ENCODE measurements around the gene PHRF1. TPM values are rescaled to one million over a fixed set of nuclear protein-coding genes. Genes with fewer than 3 reads are reported as not detected.

PHRF1 gene, protein sequence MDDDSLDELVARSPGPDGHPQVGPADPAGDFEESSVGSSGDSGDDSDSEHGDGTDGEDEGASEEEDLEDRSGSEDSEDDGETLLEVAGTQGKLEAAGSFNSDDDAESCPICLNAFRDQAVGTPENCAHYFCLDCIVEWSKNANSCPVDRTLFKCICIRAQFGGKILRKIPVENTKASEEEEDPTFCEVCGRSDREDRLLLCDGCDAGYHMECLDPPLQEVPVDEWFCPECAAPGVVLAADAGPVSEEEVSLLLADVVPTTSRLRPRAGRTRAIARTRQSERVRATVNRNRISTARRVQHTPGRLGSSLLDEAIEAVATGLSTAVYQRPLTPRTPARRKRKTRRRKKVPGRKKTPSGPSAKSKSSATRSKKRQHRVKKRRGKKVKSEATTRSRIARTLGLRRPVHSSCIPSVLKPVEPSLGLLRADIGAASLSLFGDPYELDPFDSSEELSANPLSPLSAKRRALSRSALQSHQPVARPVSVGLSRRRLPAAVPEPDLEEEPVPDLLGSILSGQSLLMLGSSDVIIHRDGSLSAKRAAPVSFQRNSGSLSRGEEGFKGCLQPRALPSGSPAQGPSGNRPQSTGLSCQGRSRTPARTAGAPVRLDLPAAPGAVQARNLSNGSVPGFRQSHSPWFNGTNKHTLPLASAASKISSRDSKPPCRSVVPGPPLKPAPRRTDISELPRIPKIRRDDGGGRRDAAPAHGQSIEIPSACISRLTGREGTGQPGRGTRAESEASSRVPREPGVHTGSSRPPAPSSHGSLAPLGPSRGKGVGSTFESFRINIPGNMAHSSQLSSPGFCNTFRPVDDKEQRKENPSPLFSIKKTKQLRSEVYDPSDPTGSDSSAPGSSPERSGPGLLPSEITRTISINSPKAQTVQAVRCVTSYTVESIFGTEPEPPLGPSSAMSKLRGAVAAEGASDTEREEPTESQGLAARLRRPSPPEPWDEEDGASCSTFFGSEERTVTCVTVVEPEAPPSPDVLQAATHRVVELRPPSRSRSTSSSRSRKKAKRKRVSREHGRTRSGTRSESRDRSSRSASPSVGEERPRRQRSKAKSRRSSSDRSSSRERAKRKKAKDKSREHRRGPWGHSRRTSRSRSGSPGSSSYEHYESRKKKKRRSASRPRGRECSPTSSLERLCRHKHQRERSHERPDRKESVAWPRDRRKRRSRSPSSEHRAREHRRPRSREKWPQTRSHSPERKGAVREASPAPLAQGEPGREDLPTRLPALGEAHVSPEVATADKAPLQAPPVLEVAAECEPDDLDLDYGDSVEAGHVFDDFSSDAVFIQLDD (N-terminal part only)
- 15.4 TPM for polyA plus RNA-seq

- peaks cover 20 to 30% (median 23%) of the 10 kb centered on the region in 3 donors for H3K4me1 Mint-ChIP-seq
- H3K4me3 Mint-ChIP-seq = peak within 1 kb of the TSS; percentile 94 to 99 (median 97)
- H3K9me3 Mint-ChIP-seq = peaks cover 0 to 2% (median 0%) of the 10 kb centered on the region in 3 donors
These were observed at the start of gene PHRF1 for GRCh38 chr11:575996-576768. PHRF1 (plus strand) TSS chr11:576470; CDS start chr11:581513, 5,043 bp downstream.

DNA sequence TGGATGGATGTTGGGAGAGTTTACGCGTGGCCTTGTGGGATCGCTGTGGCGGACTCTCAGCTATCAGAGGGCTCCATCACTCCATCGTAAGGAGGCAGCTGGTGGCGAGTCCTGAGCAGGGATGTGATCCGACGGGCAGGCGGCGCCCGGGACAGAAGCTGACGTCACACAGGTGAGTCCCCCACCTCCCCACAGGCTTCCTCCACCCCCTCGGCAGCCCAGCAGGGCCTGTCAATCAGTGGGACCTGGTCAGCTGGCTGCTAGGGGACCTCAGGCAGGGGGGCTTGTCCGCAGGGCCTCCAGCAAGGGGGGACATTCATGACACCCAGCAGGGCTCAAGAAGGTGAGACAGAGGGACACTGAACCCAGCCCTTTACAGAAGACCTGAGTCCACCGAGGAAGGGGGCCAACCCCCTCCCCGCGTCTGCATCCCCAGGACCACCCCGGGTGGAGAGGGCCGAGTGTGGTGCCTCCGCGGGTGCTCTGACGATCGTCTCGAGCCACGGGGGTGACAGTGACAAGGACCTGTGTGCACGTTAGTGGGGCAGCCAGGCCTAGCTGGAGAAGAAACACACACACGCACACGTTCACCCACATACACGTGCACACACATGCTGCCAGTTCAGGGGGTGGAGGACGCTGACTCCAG, 48.0 kb upstream of the PHRF1 start:
- Mint-ChIP-seq H3K36me3 (peaks cover 2% of the 10 kb centered on the region), H3K4me3 (no peak overlapping the region), H3K4me1 (peaks cover 0 to 2% (median 0%) of the 10 kb centered on the region in 3 donors), H3K27ac (peak overlapping the region in 1 of 3 donors; percentile 42), H3K27me3 (no peaks in the 10 kb centered on the region), H3K9me3 (no peaks in the 10 kb centered on the region)

More at GRCh38 chr11:575996-576768, at the start of gene PHRF1:
- peak within 1 kb of the TSS; percentile 92 to 99 (median 99) for H3K27ac Mint-ChIP-seq
- no peaks in the 10 kb centered on the region for H3K36me3 Mint-ChIP-seq
- H3K27me3 Mint-ChIP-seq = peaks cover 13% of the 10 kb centered on the region

DNA sequence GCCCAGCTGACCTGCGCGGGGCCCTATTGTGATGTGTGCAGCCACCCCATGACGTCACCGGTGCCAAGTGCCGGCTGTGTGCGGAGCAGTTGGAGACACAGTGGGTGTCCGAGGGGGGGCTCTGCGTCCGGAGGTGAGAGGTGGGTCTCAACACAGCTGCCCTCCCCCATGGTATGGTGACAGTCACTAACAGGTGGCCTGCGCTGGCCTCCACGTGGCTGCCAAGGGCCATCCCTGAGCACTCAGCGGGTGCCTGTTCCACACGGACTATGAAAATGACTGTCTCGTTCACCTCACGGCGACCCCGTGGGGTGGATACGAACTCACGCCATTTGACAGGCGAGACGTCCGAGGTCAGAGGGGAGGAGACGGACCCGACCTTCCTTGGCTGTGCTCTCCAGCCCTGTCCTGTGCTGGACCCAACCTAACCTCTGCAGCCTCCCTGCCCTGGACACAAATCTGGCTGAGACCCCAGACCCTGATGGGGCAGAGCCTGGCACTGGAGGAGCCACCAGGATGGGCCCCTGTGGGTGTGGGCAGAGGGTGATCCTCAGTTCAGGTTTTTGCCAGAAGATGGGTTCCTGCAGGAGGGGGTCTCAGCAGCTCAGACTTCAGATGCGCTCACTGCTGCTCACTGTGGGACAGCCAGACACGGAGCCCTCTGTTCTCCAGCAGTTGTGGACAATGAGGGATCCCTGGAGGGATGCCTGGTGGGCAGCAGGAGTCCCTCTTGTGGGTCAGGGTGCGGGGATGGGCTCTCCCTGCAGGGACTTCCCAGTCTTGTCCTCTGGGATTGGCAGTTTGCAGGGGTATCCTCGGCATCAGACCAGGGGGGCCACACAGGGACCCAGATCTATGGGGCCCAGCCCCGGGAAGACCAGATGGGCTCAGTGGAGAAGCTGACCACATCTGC, 47.2 kb upstream of the PHRF1 start:
- Mint-ChIP-seq H3K27ac (peak overlapping the region in 1 of 3 donors; percentile 42), H3K27me3 (no peaks in the 10 kb centered on the region), H3K4me3 (peak overlapping the region in 1 of 4 donors; percentile 32), H3K36me3 (peaks cover 2% of the 10 kb centered on the region), H3K4me1 (peaks cover 0 to 2% (median 0%) of the 10 kb centered on the region in 3 donors), H3K9me3 (no peaks in the 10 kb centered on the region)

GRCh38 chr11:529728-530411, 46.4 kb upstream of the PHRF1 start:
- H3K4me1 Mint-ChIP-seq = peaks cover 0 to 2% (median 0%) of the 10 kb centered on the region in 3 donors
- no peaks in the 10 kb centered on the region for H3K9me3 Mint-ChIP-seq
- H3K36me3 Mint-ChIP-seq = peaks cover 2% of the 10 kb centered on the region
- H3K27ac Mint-ChIP-seq = peak overlapping the region in 1 of 3 donors; percentile 18
- no peaks in the 10 kb centered on the region for H3K27me3 Mint-ChIP-seq
- no peak overlapping the region for H3K4me3 Mint-ChIP-seq

- H3K4me3 Mint-ChIP-seq = peak overlapping the region in 2 of 4 donors; percentile 28 to 70
- H3K27ac Mint-ChIP-seq = peak overlapping the region in 1 of 3 donors; percentile 80
- no peaks in the 10 kb centered on the region for H3K9me3 Mint-ChIP-seq
These were observed 45.1 kb upstream of the PHRF1 start for GRCh38 chr11:530960-531831.

GRCh38 chr11:531919-532526, 44.2 kb upstream of the PHRF1 start:
- Mint-ChIP-seq H3K27me3 (no peaks in the 10 kb centered on the region), H3K36me3 (peaks cover 2% of the 10 kb centered on the region), H3K27ac (peak overlapping the region in 1 of 3 donors; percentile 80), H3K9me3 (no peaks in the 10 kb centered on the region), H3K4me1 (peaks cover 0 to 5% (median 2%) of the 10 kb centered on the region in 3 donors), H3K4me3 (peak overlapping the region in 2 of 4 donors; percentile 28 to 70)

More at GRCh38 chr11:530960-531831, 45.1 kb upstream of the PHRF1 start:
- H3K4me1 Mint-ChIP-seq = peaks cover 0 to 3% (median 2%) of the 10 kb centered on the region in 3 donors
- H3K36me3 Mint-ChIP-seq = peaks cover 2% of the 10 kb centered on the region
- no peaks in the 10 kb centered on the region for H3K27me3 Mint-ChIP-seq

DNA sequence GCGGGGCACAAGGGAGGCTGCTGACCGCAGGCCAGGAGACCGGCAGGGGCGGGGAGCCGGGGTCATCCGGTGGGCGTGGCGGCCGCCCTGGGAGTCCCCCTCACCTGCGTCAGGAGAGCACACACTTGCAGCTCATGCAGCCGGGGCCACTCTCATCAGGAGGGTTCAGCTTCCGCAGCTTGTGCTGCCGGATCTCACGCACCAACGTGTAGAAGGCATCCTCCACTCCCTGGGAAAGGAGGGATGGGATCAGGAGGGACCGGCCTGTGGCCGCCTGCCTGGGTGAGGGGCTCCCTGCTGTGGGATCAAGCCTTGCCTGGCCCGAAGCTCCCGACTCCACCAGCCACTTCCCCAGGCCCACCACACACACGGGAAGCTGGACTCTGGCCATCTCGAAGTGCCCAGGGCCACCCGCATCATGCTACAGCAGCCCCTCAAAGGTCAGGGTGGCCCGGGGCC, 43.7 kb upstream of the PHRF1 start:
- Mint-ChIP-seq H3K27ac (peak overlapping the region in 1 of 3 donors; percentile 21), H3K36me3 (peaks cover 2% of the 10 kb centered on the region), H3K4me3 (peak overlapping the region in 1 of 4 donors; percentile 70), H3K9me3 (no peaks in the 10 kb centered on the region), H3K4me1 (peaks cover 2 to 5% (median 2%) of the 10 kb centered on the region in 3 donors), H3K27me3 (no peaks in the 10 kb centered on the region)

- H3K27ac Mint-ChIP-seq = peak overlapping the region in 1 of 3 donors; percentile 85
- peak overlapping the region in 2 of 4 donors; percentile 41 to 45 for H3K4me3 Mint-ChIP-seq
- H3K4me1 Mint-ChIP-seq = peaks cover 2 to 6% (median 5%) of the 10 kb centered on the region in 3 donors
- no peaks in the 10 kb centered on the region for H3K27me3 Mint-ChIP-seq
- peaks cover 2% of the 10 kb centered on the region for H3K36me3 Mint-ChIP-seq
- H3K9me3 Mint-ChIP-seq = no peaks in the 10 kb centered on the region
These were observed 43.2 kb upstream of the PHRF1 start for GRCh38 chr11:532986-533585.

DNA sequence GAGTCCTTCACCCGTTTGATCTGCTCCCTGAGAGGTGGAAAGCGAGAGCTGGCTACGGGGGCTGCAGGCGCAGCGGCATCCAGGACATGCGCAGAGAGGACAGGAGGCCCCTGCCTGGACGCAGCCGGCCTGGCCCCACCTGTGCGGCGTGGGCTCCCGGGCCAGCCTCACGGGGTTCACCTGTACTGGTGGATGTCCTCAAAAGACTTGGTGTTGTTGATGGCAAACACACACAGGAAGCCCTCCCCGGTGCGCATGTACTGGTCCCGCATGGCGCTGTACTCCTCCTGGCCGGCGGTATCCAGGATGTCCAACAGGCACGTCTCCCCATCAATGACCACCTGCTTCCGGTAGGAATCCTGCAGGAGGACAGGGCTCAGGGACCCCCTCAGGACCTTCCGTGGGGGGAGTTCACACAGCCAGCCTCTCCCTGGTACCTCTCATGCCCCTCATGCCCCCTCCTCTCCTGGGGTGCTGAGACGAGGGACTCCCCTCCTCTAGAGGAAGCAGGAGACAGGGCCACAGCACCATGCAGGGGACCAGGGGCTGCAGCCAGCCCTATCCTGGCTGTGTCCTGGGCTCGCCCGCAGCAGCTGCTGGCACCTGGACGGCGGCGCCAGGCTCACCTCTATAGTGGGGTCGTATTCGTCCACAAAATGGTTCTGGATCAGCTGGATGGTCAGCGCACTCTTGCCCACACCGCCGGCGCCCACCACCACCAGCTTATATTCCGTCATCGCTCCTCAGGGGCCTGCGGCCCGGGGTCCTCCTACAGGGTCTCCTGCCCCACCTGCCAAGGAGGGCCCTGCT, 42.5 kb upstream of the PHRF1 start:
- Mint-ChIP-seq H3K4me3 (peak overlapping the region; percentile 16 to 88 (median 38)), H3K27me3 (no peaks in the 10 kb centered on the region), H3K4me1 (peaks cover 2 to 13% (median 5%) of the 10 kb centered on the region in 3 donors), H3K27ac (peak overlapping the region in 1 of 3 donors; percentile 85), H3K9me3 (no peaks in the 10 kb centered on the region), H3K36me3 (peaks cover 2% of the 10 kb centered on the region)
